ENCODE results near the gene EAF1.
"Not testable (repeated sequence)": the region's sequence is repeated elsewhere in the genome, so short reads cannot be mapped to it uniquely, and the experiment has no call there.

The EAF1 gene

DNA sequence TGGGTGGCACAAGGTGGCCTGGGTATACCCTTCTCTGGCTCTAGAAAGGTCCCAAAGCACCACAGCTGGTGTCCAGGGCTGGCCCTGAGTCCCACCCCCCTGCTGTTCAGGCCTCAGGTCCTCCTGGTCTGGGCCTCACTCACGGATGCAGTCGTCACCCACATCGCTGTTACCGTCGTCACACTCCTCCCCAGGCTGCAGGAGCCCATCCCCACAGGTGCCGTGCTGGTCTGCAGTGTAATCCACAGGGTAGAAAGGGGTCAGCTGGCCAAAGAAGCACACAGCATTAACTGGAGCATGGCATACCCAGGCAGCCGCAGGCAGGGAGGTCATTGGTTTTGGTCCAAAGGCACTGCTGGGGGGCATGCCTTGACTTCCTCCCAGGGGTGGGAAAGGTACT is 28.4 kb downstream of the EAF1 start:
- Histone ChIP-seq H2AFZ (ENCODE audit: low read length) (no peak overlapping the region), H3K9me2 (ENCODE audit: low read depth, low read length) (no peaks in the 10 kb centered on the region), H3K4me1 (ENCODE audit: insufficient read depth, low read length, severe bottlenecking) (no peaks in the 10 kb centered on the region), H3F3A (ENCODE audit: insufficient read depth, low read length) (no peaks in the 10 kb centered on the region), H3K27ac (ENCODE audit: low read depth, low read length, poor library complexity, severe bottlenecking) (no peak overlapping the region), H3K9ac (ENCODE audit: low read length) (no peak overlapping the region), H3K79me2 (ENCODE audit: insufficient read depth, low read length) (no peaks in the 10 kb centered on the region), H3K9me3 (ENCODE audit: low read length) (no peaks in the 10 kb centered on the region), H3K27me3 (ENCODE audit: insufficient read depth, low read length) (no peaks in the 10 kb centered on the region; the same call in 1 of the 2 replicates), H4K20me1 (ENCODE audit: insufficient read depth, low read length) (no peaks in the 10 kb centered on the region), H3K4me3 (ENCODE audit: low read depth, low read length, poor library complexity, severe bottlenecking) (no peak overlapping the region), H3K4me2 (ENCODE audit: low read length) (no peak overlapping the region), H3K36me3 (ENCODE audit: insufficient read depth, low read length) (no peaks in the 10 kb centered on the region)
- TF ChIP-seq, protein P1, sequence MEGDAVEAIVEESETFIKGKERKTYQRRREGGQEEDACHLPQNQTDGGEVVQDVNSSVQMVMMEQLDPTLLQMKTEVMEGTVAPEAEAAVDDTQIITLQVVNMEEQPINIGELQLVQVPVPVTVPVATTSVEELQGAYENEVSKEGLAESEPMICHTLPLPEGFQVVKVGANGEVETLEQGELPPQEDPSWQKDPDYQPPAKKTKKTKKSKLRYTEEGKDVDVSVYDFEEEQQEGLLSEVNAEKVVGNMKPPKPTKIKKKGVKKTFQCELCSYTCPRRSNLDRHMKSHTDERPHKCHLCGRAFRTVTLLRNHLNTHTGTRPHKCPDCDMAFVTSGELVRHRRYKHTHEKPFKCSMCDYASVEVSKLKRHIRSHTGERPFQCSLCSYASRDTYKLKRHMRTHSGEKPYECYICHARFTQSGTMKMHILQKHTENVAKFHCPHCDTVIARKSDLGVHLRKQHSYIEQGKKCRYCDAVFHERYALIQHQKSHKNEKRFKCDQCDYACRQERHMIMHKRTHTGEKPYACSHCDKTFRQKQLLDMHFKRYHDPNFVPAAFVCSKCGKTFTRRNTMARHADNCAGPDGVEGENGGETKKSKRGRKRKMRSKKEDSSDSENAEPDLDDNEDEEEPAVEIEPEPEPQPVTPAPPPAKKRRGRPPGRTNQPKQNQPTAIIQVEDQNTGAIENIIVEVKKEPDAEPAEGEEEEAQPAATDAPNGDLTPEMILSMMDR (IDR thresholded peaks at IDR 0.05; ENCODE audit: low read length), result no peak
- no peak for TF ChIP-seq EZH2 (IDR thresholded peaks at IDR 0.05; ENCODE audit: borderline replicate concordance, low read length)

DNA sequence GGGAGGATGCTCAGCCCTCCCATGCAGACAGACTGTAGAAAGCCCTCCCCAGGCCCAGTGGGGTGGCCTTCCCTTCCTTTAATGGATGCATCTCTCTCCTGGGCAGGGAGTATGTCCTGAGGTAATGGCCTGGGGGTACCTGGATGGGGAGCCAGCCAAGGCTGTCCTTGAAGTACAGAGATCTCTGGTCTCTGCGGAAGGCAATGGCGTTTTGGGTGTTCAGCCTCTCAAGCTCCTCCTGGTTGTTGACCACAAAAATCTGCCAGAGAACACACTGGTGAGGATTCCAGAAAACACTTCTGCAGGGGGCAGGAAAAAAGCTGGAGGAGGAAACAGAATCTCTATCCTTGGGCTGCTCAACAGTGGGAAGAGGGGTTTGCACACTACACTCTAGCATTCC is 28.9 kb downstream of the EAF1 start:
- no peak overlapping the region for H3K4me3 ChIP-seq (ENCODE audit: low read depth, low read length, poor library complexity, severe bottlenecking)
- no peaks in the 10 kb centered on the region for H3K79me2 ChIP-seq (ENCODE audit: insufficient read depth, low read length)
- H3F3A ChIP-seq (ENCODE audit: insufficient read depth, low read length), result no peaks in the 10 kb centered on the region
- no peak for TF ChIP-seq EZH2 (IDR thresholded peaks at IDR 0.05; ENCODE audit: borderline replicate concordance, low read length)
- TF ChIP-seq, protein P1 (IDR thresholded peaks at IDR 0.05; ENCODE audit: low read length), result no peak
- H2AFZ ChIP-seq (ENCODE audit: low read length), result no peak overlapping the region
- no peaks in the 10 kb centered on the region for H3K4me1 ChIP-seq (ENCODE audit: insufficient read depth, low read length, severe bottlenecking)
- no peak overlapping the region for H3K9ac ChIP-seq (ENCODE audit: low read length)
- no peak overlapping the region for H3K4me2 ChIP-seq (ENCODE audit: low read length)
- H3K9me3 ChIP-seq (ENCODE audit: low read length), result no peaks in the 10 kb centered on the region
- no peaks in the 10 kb centered on the region for H3K9me2 ChIP-seq (ENCODE audit: low read depth, low read length)
- no peaks in the 10 kb centered on the region for H3K36me3 ChIP-seq (ENCODE audit: insufficient read depth, low read length)
- no peaks in the 10 kb centered on the region for H4K20me1 ChIP-seq (ENCODE audit: insufficient read depth, low read length)
- H3K27ac ChIP-seq (ENCODE audit: low read depth, low read length, poor library complexity, severe bottlenecking), result no peak overlapping the region
- H3K27me3 ChIP-seq (ENCODE audit: insufficient read depth, low read length), result no peaks in the 10 kb centered on the region; the same call in 1 of the 2 replicates

- not testable (repeated sequence) for H3K36me3 ChIP-seq (ENCODE audit: insufficient read depth, low read length); H3K79me2 ChIP-seq (ENCODE audit: insufficient read depth, low read length); H3K9me2 ChIP-seq (ENCODE audit: low read depth, low read length); H4K20me1 ChIP-seq (ENCODE audit: insufficient read depth, low read length); H3K9ac ChIP-seq (ENCODE audit: low read length); H3K9me3 ChIP-seq (ENCODE audit: low read length); H3F3A ChIP-seq (ENCODE audit: insufficient read depth, low read length); H3K4me2 ChIP-seq (ENCODE audit: low read length); H3K4me3 ChIP-seq (ENCODE audit: low read depth, low read length, poor library complexity, severe bottlenecking); H3K27me3 ChIP-seq (ENCODE audit: insufficient read depth, low read length); H2AFZ ChIP-seq (ENCODE audit: low read length); H3K4me1 ChIP-seq (ENCODE audit: insufficient read depth, low read length, severe bottlenecking); H3K27ac ChIP-seq (ENCODE audit: low read depth, low read length, poor library complexity, severe bottlenecking)
Observed at GRCh38 chr3:15456915-15457314, 29.5 kb downstream of the EAF1 start.

DNA sequence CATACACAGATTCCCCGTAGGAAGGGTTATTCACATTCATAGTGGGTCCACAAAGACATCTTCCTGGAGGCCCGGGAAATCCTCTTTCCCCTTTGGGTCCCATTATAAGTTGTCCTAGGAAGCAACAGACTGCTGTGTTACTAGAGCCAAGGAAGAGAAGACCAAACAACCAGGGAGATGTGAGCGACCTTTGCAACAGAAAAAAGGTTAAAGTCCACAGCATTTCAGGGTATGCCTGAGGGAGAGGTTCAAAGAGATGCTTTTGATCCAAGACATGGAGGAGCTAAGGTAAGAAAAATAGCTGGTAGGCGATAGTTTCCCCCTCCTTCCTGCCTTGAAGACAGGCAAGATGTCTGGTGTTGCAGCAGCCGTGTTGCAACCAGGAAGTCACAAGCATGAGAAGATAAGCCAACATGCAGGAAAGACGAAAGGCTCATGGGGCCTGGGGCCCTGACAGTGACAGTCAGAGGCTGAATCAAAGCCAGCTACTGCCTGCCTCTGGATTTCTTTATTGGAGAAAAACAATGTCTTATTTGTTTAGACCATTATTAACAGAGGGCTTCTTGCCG is 30.9 kb downstream of the EAF1 start:
- Histone ChIP-seq H4K20me1 (ENCODE audit: insufficient read depth, low read length) (no peaks in the 10 kb centered on the region), H3K9ac (ENCODE audit: low read length) (no peak overlapping the region), H3K36me3 (ENCODE audit: insufficient read depth, low read length) (no peaks in the 10 kb centered on the region), H3K27ac (ENCODE audit: low read depth, low read length, poor library complexity, severe bottlenecking) (no peak overlapping the region), H3K9me3 (ENCODE audit: low read length) (no peaks in the 10 kb centered on the region), H3K79me2 (ENCODE audit: insufficient read depth, low read length) (no peaks in the 10 kb centered on the region), H3K27me3 (ENCODE audit: insufficient read depth, low read length) (no peaks in the 10 kb centered on the region; the same call in 1 of the 2 replicates), H2AFZ (ENCODE audit: low read length) (no peak overlapping the region), H3K9me2 (ENCODE audit: low read depth, low read length) (no peaks in the 10 kb centered on the region), H3F3A (ENCODE audit: insufficient read depth, low read length) (no peaks in the 10 kb centered on the region), H3K4me1 (ENCODE audit: insufficient read depth, low read length, severe bottlenecking) (no peaks in the 10 kb centered on the region), H3K4me3 (ENCODE audit: low read depth, low read length, poor library complexity, severe bottlenecking) (no peak overlapping the region), H3K4me2 (ENCODE audit: low read length) (no peak overlapping the region)
- TF ChIP-seq EZH2 (IDR thresholded peaks at IDR 0.05; ENCODE audit: borderline replicate concordance, low read length), result no peak
- TF ChIP-seq, protein P1 (IDR thresholded peaks at IDR 0.05; ENCODE audit: low read length), result no peak

All from OCI-LY1 (cell line).